ENCODE results near the gene USP48.

DNA sequence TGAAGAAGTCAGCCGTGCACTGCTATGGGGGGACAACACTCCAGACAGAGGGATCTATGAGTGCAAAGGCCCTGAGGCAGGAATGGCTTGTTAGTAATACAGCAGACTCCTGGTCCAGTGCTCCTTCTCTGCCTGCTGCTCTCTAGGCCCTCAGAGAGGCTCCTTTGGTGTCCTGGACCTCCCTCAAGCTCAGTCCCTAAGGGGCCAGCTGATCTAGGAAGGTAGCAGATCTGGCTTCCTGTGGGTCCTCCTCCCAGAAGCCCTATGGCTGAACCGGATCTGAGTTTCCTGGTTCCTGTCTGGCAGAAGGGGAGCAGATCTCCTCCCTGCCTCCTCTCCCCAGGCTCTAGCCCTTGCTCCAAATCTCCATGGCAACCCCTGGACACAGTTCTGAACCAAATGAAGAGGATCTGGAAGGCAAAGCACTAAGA is 28.9 kb upstream of the USP48 start, which contains the start of gene LDLRAD2:
- TF ChIP-seq, protein P1, sequence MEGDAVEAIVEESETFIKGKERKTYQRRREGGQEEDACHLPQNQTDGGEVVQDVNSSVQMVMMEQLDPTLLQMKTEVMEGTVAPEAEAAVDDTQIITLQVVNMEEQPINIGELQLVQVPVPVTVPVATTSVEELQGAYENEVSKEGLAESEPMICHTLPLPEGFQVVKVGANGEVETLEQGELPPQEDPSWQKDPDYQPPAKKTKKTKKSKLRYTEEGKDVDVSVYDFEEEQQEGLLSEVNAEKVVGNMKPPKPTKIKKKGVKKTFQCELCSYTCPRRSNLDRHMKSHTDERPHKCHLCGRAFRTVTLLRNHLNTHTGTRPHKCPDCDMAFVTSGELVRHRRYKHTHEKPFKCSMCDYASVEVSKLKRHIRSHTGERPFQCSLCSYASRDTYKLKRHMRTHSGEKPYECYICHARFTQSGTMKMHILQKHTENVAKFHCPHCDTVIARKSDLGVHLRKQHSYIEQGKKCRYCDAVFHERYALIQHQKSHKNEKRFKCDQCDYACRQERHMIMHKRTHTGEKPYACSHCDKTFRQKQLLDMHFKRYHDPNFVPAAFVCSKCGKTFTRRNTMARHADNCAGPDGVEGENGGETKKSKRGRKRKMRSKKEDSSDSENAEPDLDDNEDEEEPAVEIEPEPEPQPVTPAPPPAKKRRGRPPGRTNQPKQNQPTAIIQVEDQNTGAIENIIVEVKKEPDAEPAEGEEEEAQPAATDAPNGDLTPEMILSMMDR (IDR thresholded peaks at IDR 0.05; ENCODE audit: low read depth, low read length): no peak
- TF ChIP-seq EZH2phosphoT487 (IDR thresholded peaks at IDR 0.05; ENCODE audit: low read depth): no peak
